ENCODE results near the gene LSM4.

The LSM4 gene

GRCh38 chr19:18333680-18334079 is 10.8 kb upstream of the LSM4 start:
- no peak for TF ChIP-seq EZH2phosphoT487 (IDR thresholded peaks at IDR 0.05; ENCODE audit: borderline replicate concordance, low read length)
- TF ChIP-seq, protein P1, sequence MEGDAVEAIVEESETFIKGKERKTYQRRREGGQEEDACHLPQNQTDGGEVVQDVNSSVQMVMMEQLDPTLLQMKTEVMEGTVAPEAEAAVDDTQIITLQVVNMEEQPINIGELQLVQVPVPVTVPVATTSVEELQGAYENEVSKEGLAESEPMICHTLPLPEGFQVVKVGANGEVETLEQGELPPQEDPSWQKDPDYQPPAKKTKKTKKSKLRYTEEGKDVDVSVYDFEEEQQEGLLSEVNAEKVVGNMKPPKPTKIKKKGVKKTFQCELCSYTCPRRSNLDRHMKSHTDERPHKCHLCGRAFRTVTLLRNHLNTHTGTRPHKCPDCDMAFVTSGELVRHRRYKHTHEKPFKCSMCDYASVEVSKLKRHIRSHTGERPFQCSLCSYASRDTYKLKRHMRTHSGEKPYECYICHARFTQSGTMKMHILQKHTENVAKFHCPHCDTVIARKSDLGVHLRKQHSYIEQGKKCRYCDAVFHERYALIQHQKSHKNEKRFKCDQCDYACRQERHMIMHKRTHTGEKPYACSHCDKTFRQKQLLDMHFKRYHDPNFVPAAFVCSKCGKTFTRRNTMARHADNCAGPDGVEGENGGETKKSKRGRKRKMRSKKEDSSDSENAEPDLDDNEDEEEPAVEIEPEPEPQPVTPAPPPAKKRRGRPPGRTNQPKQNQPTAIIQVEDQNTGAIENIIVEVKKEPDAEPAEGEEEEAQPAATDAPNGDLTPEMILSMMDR (IDR thresholded peaks at IDR 0.05; ENCODE audit: low read depth, low read length, poor library complexity, severe bottlenecking), result no peak
- Histone ChIP-seq H3K36me3 (ENCODE audit: control insufficient read depth, low read length) (no peaks in the 10 kb centered on the region), H3K4me1 (ENCODE audit: control insufficient read depth, low read length) (peaks cover 8% of the 10 kb centered on the region), H3K4me3 (ENCODE audit: low read length) (no peak overlapping the region), H3K4me2 (ENCODE audit: low read length) (no peak overlapping the region), H4K20me1 (ENCODE audit: control insufficient read depth, insufficient read depth, low read depth, low read length) (no peaks in the 10 kb centered on the region), H3F3A (ENCODE audit: control insufficient read depth, insufficient read depth) (no peaks in the 10 kb centered on the region), H3K9me2 (replicated peaks; ENCODE audit: control insufficient read depth, low read length) (no peaks in the 10 kb centered on the region), H3K79me2 (ENCODE audit: control insufficient read depth, low read length) (no peaks in the 10 kb centered on the region), H3K27ac (ENCODE audit: low read depth, low read length) (no peak overlapping the region), H3K9me3 (ENCODE audit: control insufficient read depth, insufficient read depth, low read length) (no peaks in the 10 kb centered on the region), H3K27me3 (ENCODE audit: control insufficient read depth, low read length) (peaks cover 20% of the 10 kb centered on the region)

- Histone ChIP-seq H3K36me3 (ENCODE audit: control insufficient read depth, low read length) (no peaks in the 10 kb centered on the region), H3K4me3 (ENCODE audit: low read length) (no peak overlapping the region), H3K27me3 (ENCODE audit: control insufficient read depth, low read length) (peaks cover 20% of the 10 kb centered on the region), H3K4me1 (ENCODE audit: control insufficient read depth, low read length) (peaks cover 13% of the 10 kb centered on the region), H3K9me3 (ENCODE audit: control insufficient read depth, insufficient read depth, low read length) (no peaks in the 10 kb centered on the region), H3K79me2 (ENCODE audit: control insufficient read depth, low read length) (no peaks in the 10 kb centered on the region), H3K27ac (ENCODE audit: low read depth, low read length) (no peak overlapping the region), H4K20me1 (ENCODE audit: control insufficient read depth, insufficient read depth, low read depth, low read length) (no peaks in the 10 kb centered on the region), H3K4me2 (ENCODE audit: low read length) (no peak overlapping the region), H3K9me2 (replicated peaks; ENCODE audit: control insufficient read depth, low read length) (no peaks in the 10 kb centered on the region), H3F3A (ENCODE audit: control insufficient read depth, insufficient read depth) (no peaks in the 10 kb centered on the region)
- TF ChIP-seq, protein P1 (IDR thresholded peaks at IDR 0.05; ENCODE audit: low read depth, low read length, poor library complexity, severe bottlenecking), result no peak
- TF ChIP-seq EZH2phosphoT487 (IDR thresholded peaks at IDR 0.05; ENCODE audit: borderline replicate concordance, low read length), result no peak
Measured at GRCh38 chr19:18332917-18333530, 10.1 kb upstream of the LSM4 start.

DNA sequence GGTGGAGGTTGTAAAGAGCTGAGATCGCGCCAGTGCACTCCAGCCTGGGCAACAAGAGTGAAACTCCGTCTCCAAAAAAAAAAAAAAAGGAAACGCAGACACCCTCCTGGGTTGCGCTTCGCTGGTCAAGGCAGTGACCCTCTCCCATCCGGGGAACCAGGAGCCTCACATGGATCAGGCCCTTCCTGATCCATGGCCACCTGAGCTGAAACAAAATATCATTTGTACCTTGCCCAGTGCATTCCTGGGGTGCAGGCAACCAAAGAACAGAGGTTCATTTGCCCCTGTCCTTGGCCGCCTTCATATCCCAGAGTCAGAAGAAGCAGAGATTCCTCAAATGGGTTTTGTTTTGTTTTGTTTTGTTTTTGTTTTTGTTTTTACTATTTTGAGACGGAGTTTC is 8.0 kb upstream of the LSM4 start:
- no peaks in the 10 kb centered on the region for H3K79me2 ChIP-seq (ENCODE audit: control insufficient read depth, low read length)
- no peak overlapping the region for H3K4me2 ChIP-seq (ENCODE audit: low read length)
- H3K4me1 ChIP-seq (ENCODE audit: control insufficient read depth, low read length), result peaks cover 10% of the 10 kb centered on the region
- no peaks in the 10 kb centered on the region for H3K36me3 ChIP-seq (ENCODE audit: control insufficient read depth, low read length)
- H3K9me3 ChIP-seq (ENCODE audit: control insufficient read depth, insufficient read depth, low read length), result no peaks in the 10 kb centered on the region
- H3F3A ChIP-seq (ENCODE audit: control insufficient read depth, insufficient read depth), result 0 out of 2 replicates have a peak, but pooled peaks cover under 1% of the 10 kb centered on the region
- peaks cover 16% of the 10 kb centered on the region for H3K27me3 ChIP-seq (ENCODE audit: control insufficient read depth, low read length)
- H3K27ac ChIP-seq (ENCODE audit: low read depth, low read length), result no peak overlapping the region
- no peaks in the 10 kb centered on the region for H4K20me1 ChIP-seq (ENCODE audit: control insufficient read depth, insufficient read depth, low read depth, low read length)
- no peaks in the 10 kb centered on the region for H3K9me2 ChIP-seq (replicated peaks; ENCODE audit: control insufficient read depth, low read length)
- no peak overlapping the region for H3K4me3 ChIP-seq (ENCODE audit: low read length)
- TF ChIP-seq EZH2phosphoT487 (IDR thresholded peaks at IDR 0.05; ENCODE audit: borderline replicate concordance, low read length), result no peak
- TF ChIP-seq, protein P1 (IDR thresholded peaks at IDR 0.05; ENCODE audit: low read depth, low read length, poor library complexity, severe bottlenecking), result no peak
